Lower leg skin (tissue), 4 donors: Measurements from ENCODE around the gene XRCC6. TPM values are rescaled to one million over a fixed set of nuclear protein-coding genes. Genes with fewer than 3 reads are reported as not detected.
A peak's percentile ranks its signal among the peaks of the same experiment; 100 is the strongest.

Experiments
- DNase-seq, 2 donors: peaks; one replicate each; pipeline ENCODE4 v3.0.0-alpha.2; 2019; ENCODE audit warnings: low spot score in 2 of 2
- H3K4me3 ChIP-seq: fragments of 200-600 bp; sonication (generic); 2 replicates; pipeline ENCODE4 v1.5.1; 2017; ENCODE audit warnings: mild to moderate bottlenecking, low read depth; ENCODE audit not compliant: poor library complexity, severe bottlenecking
- POLR2A ChIP-seq, 2 donors: fragments of 450-650 bp; IDR thresholded peaks; one replicate each; pipeline ENCODE4 v1.6.1; 2016 to 2017; ENCODE audit warnings: antibody characterized with exemption in 2 of 2, mild to moderate bottlenecking in 1 of 2, moderate library complexity in 1 of 2
- WGBS, 2 donors: methylation state at CpG; one replicate each; pipeline ENCODE4 v1.1.5; 2018; 5-methylcytosine and 5-hydroxymethylcytosine counted together
- intact Hi-C: fragments of 100-400 bp; cut with DNase I; formaldehyde crosslinking; loops from one replicate; pipeline ENCODE4 v1.15.0; 2023; ENCODE audit warnings: low total_unique reads
- total RNA-seq, 4 donors: library from RNA; depleted of rRNA; stranded (reverse); fragments of >200 nt; gene quantifications; one replicate each; pipeline ENCODE4 v1.1.0, GENCODE V29; 2016
- TF ChIP-seq, protein P1 (sequence below), 3 donors: fragments of 450-650 bp; IDR thresholded peaks; one replicate each; pipeline ENCODE4 v1.5.1; 2016; ENCODE audit warnings: antibody characterized with exemption in 3 of 3, mild to moderate bottlenecking in 3 of 3, moderate library complexity in 2 of 3

The XRCC6 gene
- total RNA-seq, 4 donors from 2014 or later = 150 to 204 (median 161) TPM

DNA sequence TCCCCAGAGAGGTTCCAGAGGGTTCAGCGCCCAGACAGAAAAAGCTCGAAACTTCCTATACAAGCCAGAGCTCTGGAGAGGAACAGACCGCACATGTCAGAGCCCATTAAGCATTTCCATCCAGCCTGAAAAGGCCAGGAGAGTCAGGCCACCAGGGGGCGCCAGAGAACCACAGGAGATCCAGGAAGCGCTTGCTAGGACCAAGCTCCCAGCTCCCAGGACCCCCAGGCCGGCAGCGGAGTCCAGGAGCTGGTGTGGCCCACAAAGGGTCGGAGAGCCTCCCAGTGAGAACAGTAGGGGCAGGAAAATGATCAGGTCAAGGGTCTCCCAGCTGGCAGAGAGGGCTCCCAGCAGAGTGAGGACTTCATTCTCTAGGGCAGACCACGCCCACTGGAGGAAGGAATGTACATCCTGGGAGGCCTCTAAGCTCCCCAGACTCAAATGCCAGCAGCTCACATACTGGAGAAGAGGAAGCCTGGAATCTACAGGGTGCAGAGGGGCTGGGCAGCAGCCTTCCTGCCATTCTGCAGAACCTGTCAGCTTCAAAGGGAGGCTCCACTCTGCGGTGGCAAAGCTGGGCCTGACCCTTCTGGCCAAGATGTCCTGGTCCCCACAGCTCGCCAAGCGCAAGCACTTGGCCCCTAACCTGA, 76.2 kb downstream of the XRCC6 start:
- intact Hi-C loops = loop anchor here (10.0 kb wide), 1 partner anchor 248 kb away; the partner anchor contains the start of gene CENPM
- WGBS, 2 donors = 24 to 26% methylated on average over 11 to 12 of the region's 12 CpGs

DNA sequence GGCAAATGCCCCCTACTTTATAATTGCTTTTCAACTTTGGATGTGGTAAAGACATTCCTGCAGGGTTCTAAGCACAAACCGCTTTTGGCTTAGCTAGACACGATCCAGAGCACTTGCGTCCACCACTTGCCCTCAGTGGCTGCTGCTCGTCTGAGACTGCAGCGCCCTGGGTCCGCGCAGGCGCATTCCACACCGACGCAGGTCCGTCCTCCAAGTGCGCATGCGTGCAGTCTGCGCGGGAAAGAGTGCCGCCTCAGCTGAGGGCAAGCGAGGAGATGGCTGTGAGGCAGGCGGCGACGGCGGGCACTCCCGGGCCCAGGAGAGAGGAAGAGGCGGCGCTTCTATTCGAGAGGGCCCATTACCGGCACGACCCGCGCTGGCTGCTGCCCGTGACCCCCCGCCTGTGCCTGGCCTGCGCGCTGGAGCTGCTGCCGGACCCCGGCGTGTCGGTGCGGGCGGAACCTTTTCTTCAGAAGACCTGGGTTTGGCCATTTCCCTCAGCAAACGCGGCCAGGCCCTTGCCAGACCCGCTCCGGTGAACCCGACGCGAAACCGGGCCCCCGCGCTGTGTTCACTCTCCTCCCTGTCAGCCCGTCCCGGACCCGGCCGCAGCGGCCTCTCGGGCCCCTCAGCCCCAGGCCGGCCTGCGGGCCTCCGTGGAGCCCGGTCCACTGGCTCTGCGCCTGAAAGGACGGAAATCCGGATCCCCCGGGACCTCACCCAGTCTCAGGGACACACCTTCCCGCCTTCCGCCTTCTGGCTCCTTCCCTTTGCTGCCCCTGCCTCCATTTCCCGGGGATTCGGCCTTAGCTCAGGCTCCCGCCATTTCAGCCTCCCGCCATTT, 78.4 kb downstream of the XRCC6 start, which contains the start of gene MEI1:
Gene MEI1, plus strand, starts transcription at position 240 of the 844 bp plus-strand sequence. Its CDS starts 36 bp downstream, at position 276.
- peak; percentile 54 to 95 for DNase-seq
- TF ChIP-seq POLR2A (IDR thresholded peaks at IDR 0.05) = no peak
- TF ChIP-seq, protein P1, sequence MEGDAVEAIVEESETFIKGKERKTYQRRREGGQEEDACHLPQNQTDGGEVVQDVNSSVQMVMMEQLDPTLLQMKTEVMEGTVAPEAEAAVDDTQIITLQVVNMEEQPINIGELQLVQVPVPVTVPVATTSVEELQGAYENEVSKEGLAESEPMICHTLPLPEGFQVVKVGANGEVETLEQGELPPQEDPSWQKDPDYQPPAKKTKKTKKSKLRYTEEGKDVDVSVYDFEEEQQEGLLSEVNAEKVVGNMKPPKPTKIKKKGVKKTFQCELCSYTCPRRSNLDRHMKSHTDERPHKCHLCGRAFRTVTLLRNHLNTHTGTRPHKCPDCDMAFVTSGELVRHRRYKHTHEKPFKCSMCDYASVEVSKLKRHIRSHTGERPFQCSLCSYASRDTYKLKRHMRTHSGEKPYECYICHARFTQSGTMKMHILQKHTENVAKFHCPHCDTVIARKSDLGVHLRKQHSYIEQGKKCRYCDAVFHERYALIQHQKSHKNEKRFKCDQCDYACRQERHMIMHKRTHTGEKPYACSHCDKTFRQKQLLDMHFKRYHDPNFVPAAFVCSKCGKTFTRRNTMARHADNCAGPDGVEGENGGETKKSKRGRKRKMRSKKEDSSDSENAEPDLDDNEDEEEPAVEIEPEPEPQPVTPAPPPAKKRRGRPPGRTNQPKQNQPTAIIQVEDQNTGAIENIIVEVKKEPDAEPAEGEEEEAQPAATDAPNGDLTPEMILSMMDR (IDR thresholded peaks at IDR 0.05) = no peak
- intact Hi-C loops = loop anchor here (10.0 kb wide), 1 partner anchor 245 kb away; the partner anchor contains the start of gene CENPM
- 58 to 60% methylated on average over 58 to 59 of the region's 69 CpGs for WGBS, 2 donors
- no peak within 1 kb of the TSS for H3K4me3 ChIP-seq

More for the DNA sequence above, 76.2 kb downstream of the XRCC6 start:
- H3K4me3 ChIP-seq = no peak overlapping the region
- TF ChIP-seq, protein P1 (IDR thresholded peaks at IDR 0.05) = peak in 1 of 3 donors; percentile 94
- no peak for TF ChIP-seq POLR2A (IDR thresholded peaks at IDR 0.05)
- DNase-seq = peak; percentile 89 to 99

DNA sequence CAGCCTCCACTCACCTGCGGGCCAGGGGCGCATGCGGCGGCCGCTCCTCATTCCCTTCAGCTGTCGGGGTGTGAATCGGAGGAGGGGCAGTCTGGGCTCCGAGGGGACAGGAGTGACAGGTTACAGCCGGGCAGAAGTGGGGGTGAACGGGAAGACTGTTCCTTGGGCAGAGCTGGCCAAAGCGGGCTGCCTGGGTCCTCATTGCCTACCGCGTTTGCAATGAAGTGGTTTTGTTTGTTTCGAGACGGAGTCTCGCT, 78.9 kb downstream of the XRCC6 start:
- no peak overlapping the region for H3K4me3 ChIP-seq
- DNase-seq = no peak
- intact Hi-C loops = no loop called here
- no peak for TF ChIP-seq POLR2A (IDR thresholded peaks at IDR 0.05)
- TF ChIP-seq, protein P1 (IDR thresholded peaks at IDR 0.05) = no peak
- WGBS, 2 donors = 96 to 98% methylated on average over 16 of the region's 16 CpGs

DNA sequence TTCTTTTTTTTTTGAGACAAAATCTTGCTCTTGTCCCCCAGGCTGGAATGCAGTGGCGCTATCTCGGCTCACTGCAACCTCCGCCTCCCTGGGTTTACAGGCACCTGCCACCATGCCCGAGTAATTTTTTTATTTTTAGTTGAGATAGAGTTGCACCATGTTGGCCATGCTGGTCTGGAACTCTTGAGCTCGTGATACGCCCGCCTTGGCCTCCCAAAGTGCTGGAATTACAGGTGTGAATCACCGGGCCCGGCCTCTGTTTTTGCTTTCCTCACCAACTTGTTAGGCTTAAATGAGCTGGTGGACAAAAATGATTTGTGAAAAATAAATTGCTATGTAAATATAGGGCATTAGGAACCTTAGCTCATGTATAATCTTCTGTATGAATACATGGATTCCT, 81.7 kb downstream of the XRCC6 start:
- TF ChIP-seq, protein P1 (IDR thresholded peaks at IDR 0.05) = no peak
- no peak for TF ChIP-seq POLR2A (IDR thresholded peaks at IDR 0.05)
- intact Hi-C loops = no loop called here
- WGBS, 2 donors = 93 to 97% methylated on average over 9 of the region's 9 CpGs
- no peak overlapping the region for H3K4me3 ChIP-seq
- no peak for DNase-seq

DNA sequence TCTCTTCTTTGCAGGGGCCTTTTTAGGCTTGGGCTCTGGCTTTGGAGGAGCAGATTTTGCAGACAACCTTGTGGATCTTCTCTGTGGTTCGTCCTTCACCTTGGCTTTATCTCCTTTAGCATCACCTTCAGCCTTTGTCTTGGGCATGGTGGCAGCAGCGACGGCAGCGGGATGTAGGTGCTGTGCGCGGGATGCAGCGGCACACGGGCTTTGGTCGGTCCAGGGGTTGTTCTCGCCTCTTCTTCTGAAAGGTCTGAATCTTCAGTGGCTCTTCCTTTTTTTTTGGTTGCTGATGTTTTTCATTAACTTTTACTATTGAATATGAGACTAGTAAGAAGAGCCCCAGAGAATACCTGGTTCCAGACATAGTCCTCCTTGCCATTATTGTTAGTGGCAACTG, 88.2 kb downstream of the XRCC6 start:
- intact Hi-C loops = no loop called here
- no peak for DNase-seq
- WGBS, 2 donors = 94% methylated on average over 10 of the region's 10 CpGs
- H3K4me3 ChIP-seq = no peak overlapping the region
- no peak for TF ChIP-seq POLR2A (IDR thresholded peaks at IDR 0.05)
- TF ChIP-seq, protein P1 (IDR thresholded peaks at IDR 0.05) = no peak
